Measurements from ENCODE around the gene CHI3L2. TPM values are rescaled to one million over a fixed set of nuclear protein-coding genes. Genes with fewer than 3 reads are reported as not detected.

Gene CHI3L2
- total RNA-seq, 1 donor from 2014 or later: 1.3 TPM

DNA sequence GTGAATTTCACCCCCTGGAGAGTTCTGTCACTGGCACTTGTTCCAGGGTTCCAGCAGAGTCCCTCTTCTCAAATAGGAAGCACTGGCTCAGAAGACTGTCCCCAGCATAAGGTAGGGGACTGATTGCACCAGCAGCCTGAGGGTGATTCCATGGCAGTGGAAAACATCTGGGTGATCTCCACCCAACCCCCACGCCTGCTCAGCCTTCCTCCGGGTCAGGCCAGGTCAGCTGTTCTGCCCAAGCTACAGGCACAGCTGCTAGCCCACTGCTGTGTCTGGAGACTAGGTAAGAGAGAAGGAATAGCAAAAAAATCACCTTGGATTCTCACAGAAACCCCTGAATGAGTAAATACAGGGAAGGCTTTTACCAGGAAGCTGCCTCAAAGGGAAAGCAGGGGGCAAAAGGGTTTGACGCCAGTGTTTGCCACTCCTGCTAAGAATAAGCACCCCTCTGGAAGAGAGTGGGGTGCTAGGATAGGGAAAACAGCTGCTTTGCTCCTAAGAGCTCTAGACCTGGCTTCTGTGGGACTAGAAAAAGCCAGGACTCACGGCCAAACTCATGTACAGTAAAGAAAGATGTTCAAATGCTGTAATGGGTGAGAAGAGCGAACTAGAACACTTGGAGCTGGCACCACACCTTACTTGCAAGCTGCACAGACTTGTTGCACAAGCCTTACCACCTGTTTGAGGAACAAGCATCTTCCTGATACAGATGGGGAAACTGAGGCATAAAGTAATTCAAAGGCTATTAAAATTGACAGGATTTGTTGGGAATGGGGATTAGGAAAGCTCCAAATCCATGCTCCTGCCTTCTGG, 26.0 kb upstream of the CHI3L2 start:
- no peak overlapping the region for H3K4me3 Mint-ChIP-seq (ENCODE audit: unreplicated experiment)
- peaks cover 42% of the 10 kb centered on the region for H3K4me1 Mint-ChIP-seq (ENCODE audit: unreplicated experiment)
- H3K9me3 Mint-ChIP-seq (ENCODE audit: unreplicated experiment): no peaks in the 10 kb centered on the region
- peaks cover 27% of the 10 kb centered on the region for H3K27me3 Mint-ChIP-seq (ENCODE audit: unreplicated experiment)
- no peak for DNase-seq (ENCODE audit: low spot score)
- no peak overlapping the region for H3K27ac Mint-ChIP-seq (ENCODE audit: unreplicated experiment)
- TF ChIP-seq CTCF (IDR thresholded peaks at IDR 0.05; ENCODE audit: unreplicated experiment): no peak
- peaks cover 3% of the 10 kb centered on the region for H3K36me3 Mint-ChIP-seq (ENCODE audit: low read depth, unreplicated experiment)

DNA sequence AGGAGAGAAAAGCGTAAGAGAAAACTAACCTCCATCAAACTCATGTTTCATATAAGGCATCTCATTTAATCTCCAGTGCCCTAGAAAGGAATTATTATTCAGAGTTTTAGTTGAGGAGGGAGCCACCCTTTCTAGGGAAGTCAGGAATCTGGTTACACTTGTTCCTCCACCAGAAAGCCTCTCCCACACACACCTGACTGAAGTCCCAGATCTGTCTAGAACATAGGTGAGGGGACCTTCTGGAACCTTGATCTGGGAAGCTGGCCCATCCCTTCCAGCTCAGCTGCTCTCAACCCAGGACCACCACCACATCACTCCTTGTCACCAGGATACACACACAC, 25.2 kb upstream of the CHI3L2 start:
- no peak for TF ChIP-seq CTCF (IDR thresholded peaks at IDR 0.05; ENCODE audit: unreplicated experiment)
- peaks cover 22% of the 10 kb centered on the region for H3K27me3 Mint-ChIP-seq (ENCODE audit: unreplicated experiment)
- H3K27ac Mint-ChIP-seq (ENCODE audit: unreplicated experiment): no peak overlapping the region
- H3K4me3 Mint-ChIP-seq (ENCODE audit: unreplicated experiment): peak overlapping the region; percentile 53
- peaks cover 36% of the 10 kb centered on the region for H3K4me1 Mint-ChIP-seq (ENCODE audit: unreplicated experiment)
- peaks cover 2% of the 10 kb centered on the region for H3K36me3 Mint-ChIP-seq (ENCODE audit: low read depth, unreplicated experiment)
- DNase-seq (ENCODE audit: low spot score): no peak
- H3K9me3 Mint-ChIP-seq (ENCODE audit: unreplicated experiment): no peaks in the 10 kb centered on the region

GRCh38 chr1:111202707-111203623, 24.5 kb upstream of the CHI3L2 start:
- no peaks in the 10 kb centered on the region for H3K36me3 Mint-ChIP-seq (ENCODE audit: low read depth, unreplicated experiment)
- peaks cover 17% of the 10 kb centered on the region for H3K27me3 Mint-ChIP-seq (ENCODE audit: unreplicated experiment)

GRCh38 chr1:111203681-111204200, 23.8 kb upstream of the CHI3L2 start:
- no peak overlapping the region for H3K27ac Mint-ChIP-seq (ENCODE audit: unreplicated experiment)
- no peak for TF ChIP-seq CTCF (IDR thresholded peaks at IDR 0.05; ENCODE audit: unreplicated experiment)
- H3K36me3 Mint-ChIP-seq (ENCODE audit: low read depth, unreplicated experiment): no peaks in the 10 kb centered on the region
- DNase-seq (ENCODE audit: low spot score): no peak
- peaks cover 35% of the 10 kb centered on the region for H3K4me1 Mint-ChIP-seq (ENCODE audit: unreplicated experiment)
- no peak overlapping the region for H3K4me3 Mint-ChIP-seq (ENCODE audit: unreplicated experiment)
- H3K27me3 Mint-ChIP-seq (ENCODE audit: unreplicated experiment): peaks cover 17% of the 10 kb centered on the region
- H3K9me3 Mint-ChIP-seq (ENCODE audit: unreplicated experiment): no peaks in the 10 kb centered on the region

More at GRCh38 chr1:111202707-111203623, 24.5 kb upstream of the CHI3L2 start:
- H3K27ac Mint-ChIP-seq (ENCODE audit: unreplicated experiment): no peak overlapping the region
- H3K4me3 Mint-ChIP-seq (ENCODE audit: unreplicated experiment): peak overlapping the region; percentile 53
- DNase-seq (ENCODE audit: low spot score): no peak
- peaks cover 33% of the 10 kb centered on the region for H3K4me1 Mint-ChIP-seq (ENCODE audit: unreplicated experiment)
- TF ChIP-seq CTCF (IDR thresholded peaks at IDR 0.05; ENCODE audit: unreplicated experiment): no peak
- no peaks in the 10 kb centered on the region for H3K9me3 Mint-ChIP-seq (ENCODE audit: unreplicated experiment)

All from endothelial cell (in vitro differentiated cells).